Measurements from ENCODE around the gene TEK.

DNA sequence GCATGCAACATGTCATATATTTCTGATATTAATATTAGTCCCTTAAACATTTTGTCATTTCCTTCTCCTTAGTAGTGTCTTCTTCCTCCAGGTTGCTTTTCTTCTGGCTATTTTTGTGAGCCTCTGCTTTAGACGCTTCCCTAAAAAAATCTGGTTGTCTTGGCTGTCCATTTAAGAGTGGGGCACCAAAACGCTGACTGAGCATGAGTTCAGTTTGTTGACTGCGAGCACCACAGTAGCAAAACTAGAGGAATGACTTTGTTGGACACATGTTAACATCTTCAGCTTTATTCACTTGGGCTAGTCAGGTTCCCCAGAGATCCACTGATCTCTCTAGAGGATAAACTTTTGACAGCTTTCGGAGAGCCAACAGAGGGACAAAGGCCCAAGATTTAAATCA lies 19.3 kb upstream of the TEK start:
- TF ChIP-seq, protein P1, sequence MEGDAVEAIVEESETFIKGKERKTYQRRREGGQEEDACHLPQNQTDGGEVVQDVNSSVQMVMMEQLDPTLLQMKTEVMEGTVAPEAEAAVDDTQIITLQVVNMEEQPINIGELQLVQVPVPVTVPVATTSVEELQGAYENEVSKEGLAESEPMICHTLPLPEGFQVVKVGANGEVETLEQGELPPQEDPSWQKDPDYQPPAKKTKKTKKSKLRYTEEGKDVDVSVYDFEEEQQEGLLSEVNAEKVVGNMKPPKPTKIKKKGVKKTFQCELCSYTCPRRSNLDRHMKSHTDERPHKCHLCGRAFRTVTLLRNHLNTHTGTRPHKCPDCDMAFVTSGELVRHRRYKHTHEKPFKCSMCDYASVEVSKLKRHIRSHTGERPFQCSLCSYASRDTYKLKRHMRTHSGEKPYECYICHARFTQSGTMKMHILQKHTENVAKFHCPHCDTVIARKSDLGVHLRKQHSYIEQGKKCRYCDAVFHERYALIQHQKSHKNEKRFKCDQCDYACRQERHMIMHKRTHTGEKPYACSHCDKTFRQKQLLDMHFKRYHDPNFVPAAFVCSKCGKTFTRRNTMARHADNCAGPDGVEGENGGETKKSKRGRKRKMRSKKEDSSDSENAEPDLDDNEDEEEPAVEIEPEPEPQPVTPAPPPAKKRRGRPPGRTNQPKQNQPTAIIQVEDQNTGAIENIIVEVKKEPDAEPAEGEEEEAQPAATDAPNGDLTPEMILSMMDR (IDR thresholded peaks at IDR 0.05) = no peak
- TF ChIP-seq EZH2 (IDR thresholded peaks at IDR 0.05; ENCODE audit: borderline replicate concordance, insufficient read depth, low read depth, low read length, poor library complexity, severe bottlenecking) = no peak
